Measurements from ENCODE around the gene MAD1L1. TPM values are rescaled to one million over a fixed set of nuclear protein-coding genes. Genes with fewer than 3 reads are reported as not detected.

MAD1L1 gene
- total and polyA plus RNA-seq, 4 donors = 43.0 to 54.9 (median 49.9) TPM

DNA sequence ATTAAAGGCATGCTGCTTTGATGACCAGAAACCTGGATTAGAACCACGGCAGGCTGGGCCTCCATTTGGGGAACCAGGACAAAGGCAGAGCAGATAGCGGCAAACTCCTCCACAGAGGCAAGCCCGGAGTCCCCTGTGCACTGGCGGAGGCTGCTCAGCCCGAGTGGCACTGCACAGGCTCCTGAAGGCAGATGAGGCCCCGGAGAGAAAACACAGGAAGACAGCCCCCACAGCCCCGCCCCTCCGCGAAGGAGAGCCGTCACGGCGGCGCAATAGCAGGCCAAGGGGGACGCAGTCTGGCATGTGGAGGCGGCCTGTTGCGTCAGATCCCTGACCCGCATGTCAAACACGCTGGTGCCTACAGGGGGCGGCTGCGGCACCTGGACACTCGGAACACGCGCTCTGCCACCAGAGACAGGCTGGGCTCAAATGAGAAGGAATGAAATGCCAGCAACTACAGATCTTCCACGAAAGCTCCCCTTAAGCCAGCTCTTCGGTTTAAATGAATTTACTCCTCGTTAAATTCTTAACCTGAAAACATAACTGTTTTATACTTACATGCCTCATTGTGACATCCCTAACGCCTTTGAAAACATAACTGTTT lies 128.5 kb downstream of the MAD1L1 start:
- no peaks in the 10 kb centered on the region for H3K27me3 ChIP-seq (ENCODE audit: control insufficient read depth in 3 of 3, insufficient read depth in 3 of 3, low read length in 2 of 3)
- TF ChIP-seq, protein P1, sequence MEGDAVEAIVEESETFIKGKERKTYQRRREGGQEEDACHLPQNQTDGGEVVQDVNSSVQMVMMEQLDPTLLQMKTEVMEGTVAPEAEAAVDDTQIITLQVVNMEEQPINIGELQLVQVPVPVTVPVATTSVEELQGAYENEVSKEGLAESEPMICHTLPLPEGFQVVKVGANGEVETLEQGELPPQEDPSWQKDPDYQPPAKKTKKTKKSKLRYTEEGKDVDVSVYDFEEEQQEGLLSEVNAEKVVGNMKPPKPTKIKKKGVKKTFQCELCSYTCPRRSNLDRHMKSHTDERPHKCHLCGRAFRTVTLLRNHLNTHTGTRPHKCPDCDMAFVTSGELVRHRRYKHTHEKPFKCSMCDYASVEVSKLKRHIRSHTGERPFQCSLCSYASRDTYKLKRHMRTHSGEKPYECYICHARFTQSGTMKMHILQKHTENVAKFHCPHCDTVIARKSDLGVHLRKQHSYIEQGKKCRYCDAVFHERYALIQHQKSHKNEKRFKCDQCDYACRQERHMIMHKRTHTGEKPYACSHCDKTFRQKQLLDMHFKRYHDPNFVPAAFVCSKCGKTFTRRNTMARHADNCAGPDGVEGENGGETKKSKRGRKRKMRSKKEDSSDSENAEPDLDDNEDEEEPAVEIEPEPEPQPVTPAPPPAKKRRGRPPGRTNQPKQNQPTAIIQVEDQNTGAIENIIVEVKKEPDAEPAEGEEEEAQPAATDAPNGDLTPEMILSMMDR (IDR thresholded peaks at IDR 0.05; ENCODE audit: control extremely low read depth, extremely low read depth) = peak; percentile 42
- no peaks in the 10 kb centered on the region for H3K36me3 ChIP-seq (ENCODE audit: control insufficient read depth in 4 of 4, insufficient read depth in 4 of 4, low read length in 4 of 4)
- ATAC-seq (ENCODE audit: insufficient read depth, low FRiP score) (peak; percentile 71), DNase-seq (peak; percentile 89 to 93 (median 91))
- peak overlapping the region in 1 of 2 donors; percentile 62 for H3K9ac ChIP-seq (ENCODE audit: insufficient read depth in 1 of 2, low read length in 2 of 2)
- peaks cover 0 to 75% (median 10%) of the 10 kb centered on the region in 5 donors for H3K4me1 ChIP-seq (ENCODE audit: control insufficient read depth in 5 of 5, insufficient read depth in 5 of 5, low read length in 5 of 5)
- peaks cover 0 to 6% (median 0%) of the 10 kb centered on the region in 4 donors for H3K9me3 ChIP-seq (ENCODE audit: control insufficient read depth in 4 of 4, insufficient read depth in 3 of 4, low read length in 3 of 4)
- no peak overlapping the region for H3K4me3 ChIP-seq
- 17 to 30% methylated on average over 27 of the region's 27 CpGs for WGBS, 2 donors
- peak overlapping the region in 1 of 2 donors; percentile 13 for H3K27ac ChIP-seq (ENCODE audit: low read depth in 1 of 2, low read length in 1 of 2)

DNA sequence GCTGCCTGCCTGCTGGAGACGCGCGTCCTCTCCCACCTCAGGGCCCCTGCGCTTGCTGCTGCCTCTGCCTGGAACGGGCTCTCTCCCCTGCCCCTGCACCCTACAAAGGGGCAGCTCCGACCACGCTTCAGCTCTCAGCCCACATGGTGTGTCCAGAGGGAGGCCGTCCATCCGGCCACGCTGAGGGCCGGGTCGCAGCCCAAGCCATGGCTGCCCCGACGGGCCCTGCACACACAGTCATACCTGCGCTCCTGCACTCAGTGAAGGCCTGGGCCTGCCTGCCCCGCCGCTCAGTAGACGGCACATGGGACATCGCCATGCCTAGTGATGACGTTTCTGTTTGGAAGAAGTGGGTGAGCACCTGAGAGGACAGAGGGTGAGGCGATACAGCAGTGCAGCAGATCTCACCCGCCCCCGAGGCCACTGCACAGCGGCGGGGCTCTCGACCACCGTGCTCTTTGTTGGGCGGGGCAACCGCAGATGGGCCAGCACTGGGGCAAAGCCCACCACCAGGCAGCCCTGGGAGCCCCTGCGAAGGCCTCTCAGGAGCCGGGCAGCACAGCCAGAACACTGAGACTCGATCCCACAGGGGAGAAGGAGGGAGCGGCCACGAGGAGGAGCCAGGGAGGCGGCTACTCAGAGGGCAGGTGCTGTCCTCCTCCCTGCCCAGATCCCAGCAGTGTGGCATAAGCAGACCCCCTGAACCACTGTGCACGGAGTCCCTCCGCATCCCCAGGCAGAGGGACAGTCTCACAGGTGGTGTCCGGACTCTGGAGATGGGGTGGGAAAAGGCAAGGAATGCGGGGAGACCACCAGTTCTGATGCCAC lies 129.5 kb downstream of the MAD1L1 start:
- peak overlapping the region in 1 of 2 donors; percentile 62 for H3K9ac ChIP-seq (ENCODE audit: insufficient read depth in 1 of 2, low read length in 2 of 2)
- no peaks in the 10 kb centered on the region for H3K27me3 ChIP-seq (ENCODE audit: control insufficient read depth in 3 of 3, insufficient read depth in 3 of 3, low read length in 2 of 3)
- peaks cover 0 to 69% (median 10%) of the 10 kb centered on the region in 5 donors for H3K4me1 ChIP-seq (ENCODE audit: control insufficient read depth in 5 of 5, insufficient read depth in 5 of 5, low read length in 5 of 5)
- DNase-seq = no peak
- peaks cover 0 to 6% (median 0%) of the 10 kb centered on the region in 4 donors for H3K9me3 ChIP-seq (ENCODE audit: control insufficient read depth in 4 of 4, insufficient read depth in 3 of 4, low read length in 3 of 4)
- H3K27ac ChIP-seq (ENCODE audit: low read depth in 1 of 2, low read length in 1 of 2) = no peak overlapping the region
- no peaks in the 10 kb centered on the region for H3K36me3 ChIP-seq (ENCODE audit: control insufficient read depth in 4 of 4, insufficient read depth in 4 of 4, low read length in 4 of 4)
- ATAC-seq (ENCODE audit: insufficient read depth, low FRiP score) = no peak
- H3K4me3 ChIP-seq = no peak overlapping the region
- 95 to 96% methylated on average over 36 to 39 of the region's 39 CpGs for WGBS, 2 donors
- TF ChIP-seq, protein P1 (IDR thresholded peaks at IDR 0.05; ENCODE audit: control extremely low read depth, extremely low read depth) = no peak

DNA sequence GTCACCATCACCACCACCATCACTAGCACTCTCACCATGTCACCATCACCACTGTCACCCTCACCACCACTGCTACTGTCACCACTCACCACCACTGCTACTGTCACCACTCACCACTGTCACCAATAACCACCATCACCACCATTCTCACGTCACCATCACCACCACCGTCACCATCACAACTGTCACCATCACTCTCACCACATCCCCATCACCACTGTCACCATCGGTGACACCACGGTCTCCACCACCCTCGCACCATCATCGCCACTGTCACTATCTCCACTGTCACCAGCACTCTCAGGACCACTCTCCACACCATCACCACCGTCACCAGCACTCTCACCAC lies 130.4 kb downstream of the MAD1L1 start:
- DNase-seq = no peak
- H3K27me3 ChIP-seq (ENCODE audit: control insufficient read depth in 3 of 3, insufficient read depth in 3 of 3, low read length in 2 of 3) = no peaks in the 10 kb centered on the region
- H3K27ac ChIP-seq (ENCODE audit: low read depth in 1 of 2, low read length in 1 of 2) = no peak overlapping the region
- no peaks in the 10 kb centered on the region for H3K36me3 ChIP-seq (ENCODE audit: control insufficient read depth in 4 of 4, insufficient read depth in 4 of 4, low read length in 4 of 4)
- H3K4me3 ChIP-seq = no peak overlapping the region
- WGBS, 2 donors = 93 to 95% methylated on average over 7 of the region's 7 CpGs
- TF ChIP-seq, protein P1 (IDR thresholded peaks at IDR 0.05; ENCODE audit: control extremely low read depth, extremely low read depth) = no peak
- H3K4me1 ChIP-seq (ENCODE audit: control insufficient read depth in 5 of 5, insufficient read depth in 5 of 5, low read length in 5 of 5) = peaks cover 0 to 60% (median 10%) of the 10 kb centered on the region in 5 donors
- peaks cover 0 to 6% (median 0%) of the 10 kb centered on the region in 4 donors for H3K9me3 ChIP-seq (ENCODE audit: control insufficient read depth in 4 of 4, insufficient read depth in 3 of 4, low read length in 3 of 4)
- no peak overlapping the region for H3K9ac ChIP-seq (ENCODE audit: insufficient read depth in 1 of 2, low read length in 2 of 2)
- no peak for ATAC-seq (ENCODE audit: insufficient read depth, low FRiP score)
